ENCODE results near the gene TLCD1.

GRCh38 chr17:28706471-28707338 lies 19.3 kb downstream of the TLCD1 start:
- TF ChIP-seq CTCF (conservative IDR thresholded peaks at IDR 0.05; ENCODE audit: low read length), result no peak
- TF ChIP-seq EZH2phosphoT487 (IDR thresholded peaks at IDR 0.05; ENCODE audit: borderline replicate concordance), result no peak

Measured in Loucy (cell line).